ENCODE results near the gene PNLIPRP2. TPM values are rescaled to one million over a fixed set of nuclear protein-coding genes. Genes with fewer than 3 reads are reported as not detected.

Gene PNLIPRP2
- total RNA-seq, 2 experiments from 2014 or later = not detected

- Mint-ChIP-seq H3K4me3 (no peak overlapping the region), H3K27ac (no peak overlapping the region), H3K9me3 (no peaks in the 10 kb centered on the region), H3K36me3 (no peaks in the 10 kb centered on the region), H3K27me3 (peaks cover 21% of the 10 kb centered on the region), H3K4me1 (no peaks in the 10 kb centered on the region)
- DNase-seq (no peak), ATAC-seq (ENCODE audit: low read depth) (no peak)
- POLR2A ChIA-PET = no interaction called here
These were observed 49.3 kb downstream of the PNLIPRP2 start for GRCh38 chr10:116669832-116670644.

- ATAC-seq (ENCODE audit: low read depth) = no peak
- no peaks in the 10 kb centered on the region for H3K36me3 Mint-ChIP-seq
- H3K27me3 Mint-ChIP-seq = peaks cover 21% of the 10 kb centered on the region
- H3K4me1 Mint-ChIP-seq = no peaks in the 10 kb centered on the region
- no peak overlapping the region for H3K27ac Mint-ChIP-seq
- H3K9me3 Mint-ChIP-seq = no peaks in the 10 kb centered on the region
- H3K4me3 Mint-ChIP-seq = no peak overlapping the region
- POLR2A ChIA-PET = no interaction called here
- DNase-seq = no peak
These were observed 50.0 kb downstream of the PNLIPRP2 start for GRCh38 chr10:116670706-116671105.

GRCh38 chr10:116671274-116671926 lies 50.6 kb downstream of the PNLIPRP2 start:
- ATAC-seq (ENCODE audit: low read depth) = no peak

GRCh38 chr10:116672891-116673290 lies 52.1 kb downstream of the PNLIPRP2 start:
- ATAC-seq (ENCODE audit: low read depth) (no peak), DNase-seq (no peak)
- H3K27me3 Mint-ChIP-seq = peaks cover 21% of the 10 kb centered on the region
- POLR2A ChIA-PET = no interaction called here
- H3K27ac Mint-ChIP-seq = no peak overlapping the region
- no peaks in the 10 kb centered on the region for H3K4me1 Mint-ChIP-seq
- no peaks in the 10 kb centered on the region for H3K36me3 Mint-ChIP-seq
- H3K9me3 Mint-ChIP-seq = no peaks in the 10 kb centered on the region
- H3K4me3 Mint-ChIP-seq = no peak overlapping the region

More at GRCh38 chr10:116671274-116671926, 50.6 kb downstream of the PNLIPRP2 start:
- Mint-ChIP-seq H3K36me3 (no peaks in the 10 kb centered on the region), H3K4me3 (no peak overlapping the region), H3K9me3 (no peaks in the 10 kb centered on the region), H3K27me3 (peaks cover 21% of the 10 kb centered on the region), H3K27ac (no peak overlapping the region), H3K4me1 (no peaks in the 10 kb centered on the region)
- POLR2A ChIA-PET = no interaction called here
- DNase-seq = no peak

- H3K27me3 Mint-ChIP-seq = peaks cover 21% of the 10 kb centered on the region
- H3K27ac Mint-ChIP-seq = no peak overlapping the region
- H3K9me3 Mint-ChIP-seq = no peaks in the 10 kb centered on the region
- DNase-seq = no peak
- H3K36me3 Mint-ChIP-seq = no peaks in the 10 kb centered on the region
- POLR2A ChIA-PET = no interaction called here
- no peak overlapping the region for H3K4me3 Mint-ChIP-seq
- H3K4me1 Mint-ChIP-seq = no peaks in the 10 kb centered on the region
- no peak for ATAC-seq (ENCODE audit: low read depth)
These were observed 53.1 kb downstream of the PNLIPRP2 start for GRCh38 chr10:116673866-116674265.

GRCh38 chr10:116674901-116675423 lies 54.2 kb downstream of the PNLIPRP2 start:
- ATAC-seq (ENCODE audit: low read depth) (no peak), DNase-seq (no peak)
- POLR2A ChIA-PET = no interaction called here
- Mint-ChIP-seq H3K36me3 (no peaks in the 10 kb centered on the region), H3K4me1 (no peaks in the 10 kb centered on the region), H3K4me3 (no peak overlapping the region), H3K27me3 (peaks cover 18% of the 10 kb centered on the region), H3K27ac (no peak overlapping the region), H3K9me3 (no peaks in the 10 kb centered on the region)

GRCh38 chr10:116676118-116676517 lies 55.4 kb downstream of the PNLIPRP2 start:
- no peak for ATAC-seq (ENCODE audit: low read depth)
- POLR2A ChIA-PET = no interaction called here
- no peaks in the 10 kb centered on the region for H3K9me3 Mint-ChIP-seq
- no peak overlapping the region for H3K27ac Mint-ChIP-seq
- peaks cover 17% of the 10 kb centered on the region for H3K27me3 Mint-ChIP-seq
- H3K36me3 Mint-ChIP-seq = no peaks in the 10 kb centered on the region
- H3K4me3 Mint-ChIP-seq = no peak overlapping the region
- H3K4me1 Mint-ChIP-seq = no peaks in the 10 kb centered on the region
- DNase-seq = no peak

GRCh38 chr10:116676633-116677032 lies 55.9 kb downstream of the PNLIPRP2 start:
- no peak overlapping the region for H3K4me3 Mint-ChIP-seq
- H3K9me3 Mint-ChIP-seq = no peaks in the 10 kb centered on the region
- H3K27me3 Mint-ChIP-seq = peaks cover 13% of the 10 kb centered on the region
- POLR2A ChIA-PET = no interaction called here
- H3K27ac Mint-ChIP-seq = no peak overlapping the region
- ATAC-seq (ENCODE audit: low read depth) (no peak), DNase-seq (no peak)
- H3K36me3 Mint-ChIP-seq = no peaks in the 10 kb centered on the region
- H3K4me1 Mint-ChIP-seq = no peaks in the 10 kb centered on the region

- Mint-ChIP-seq H3K36me3 (no peaks in the 10 kb centered on the region), H3K27ac (no peak overlapping the region), H3K4me1 (peaks cover 2% of the 10 kb centered on the region), H3K4me3 (no peak overlapping the region), H3K27me3 (peaks cover 2% of the 10 kb centered on the region), H3K9me3 (no peaks in the 10 kb centered on the region)
- no peak for DNase-seq
- ATAC-seq (ENCODE audit: low read depth) = no peak
- POLR2A ChIA-PET = no interaction called here
These were observed 58.6 kb downstream of the PNLIPRP2 start for GRCh38 chr10:116679351-116679750.

GRCh38 chr10:116683166-116683565 lies 62.4 kb downstream of the PNLIPRP2 start:
- peaks cover 2% of the 10 kb centered on the region for H3K4me1 Mint-ChIP-seq
- no peak for DNase-seq
- POLR2A ChIA-PET = no interaction called here
- H3K36me3 Mint-ChIP-seq = no peaks in the 10 kb centered on the region
- no peak overlapping the region for H3K4me3 Mint-ChIP-seq
- H3K9me3 Mint-ChIP-seq = no peaks in the 10 kb centered on the region
- peaks cover 4% of the 10 kb centered on the region for H3K27me3 Mint-ChIP-seq
- ATAC-seq (ENCODE audit: low read depth) = no peak
- H3K27ac Mint-ChIP-seq = no peak overlapping the region

- Mint-ChIP-seq H3K27me3 (peaks cover 9% of the 10 kb centered on the region), H3K27ac (no peak overlapping the region), H3K4me1 (peaks cover 2% of the 10 kb centered on the region), H3K9me3 (no peaks in the 10 kb centered on the region), H3K4me3 (no peak overlapping the region), H3K36me3 (no peaks in the 10 kb centered on the region)
- POLR2A ChIA-PET = no interaction called here
- DNase-seq (no peak), ATAC-seq (ENCODE audit: low read depth) (no peak)
These were observed 63.1 kb downstream of the PNLIPRP2 start for GRCh38 chr10:116683821-116684220.

GRCh38 chr10:116684781-116685180 lies 64.0 kb downstream of the PNLIPRP2 start:
- POLR2A ChIA-PET = no interaction called here
- no peak overlapping the region for H3K4me3 Mint-ChIP-seq
- peaks cover 2% of the 10 kb centered on the region for H3K4me1 Mint-ChIP-seq
- H3K27me3 Mint-ChIP-seq = peaks cover 14% of the 10 kb centered on the region
- no peaks in the 10 kb centered on the region for H3K36me3 Mint-ChIP-seq
- DNase-seq (no peak), ATAC-seq (ENCODE audit: low read depth) (no peak)
- no peaks in the 10 kb centered on the region for H3K9me3 Mint-ChIP-seq
- no peak overlapping the region for H3K27ac Mint-ChIP-seq

GRCh38 chr10:116685807-116686206 lies 65.1 kb downstream of the PNLIPRP2 start:
- no peak overlapping the region for H3K4me3 Mint-ChIP-seq
- H3K36me3 Mint-ChIP-seq = no peaks in the 10 kb centered on the region
- DNase-seq (no peak), ATAC-seq (ENCODE audit: low read depth) (no peak)
- H3K27me3 Mint-ChIP-seq = peaks cover 19% of the 10 kb centered on the region
- no peaks in the 10 kb centered on the region for H3K9me3 Mint-ChIP-seq
- H3K4me1 Mint-ChIP-seq = peaks cover 2% of the 10 kb centered on the region
- no peak overlapping the region for H3K27ac Mint-ChIP-seq
- POLR2A ChIA-PET = no interaction called here

- Mint-ChIP-seq H3K9me3 (no peaks in the 10 kb centered on the region), H3K36me3 (no peaks in the 10 kb centered on the region), H3K27me3 (peaks cover 22% of the 10 kb centered on the region), H3K4me1 (peaks cover 2% of the 10 kb centered on the region), H3K4me3 (no peak overlapping the region), H3K27ac (no peak overlapping the region)
- POLR2A ChIA-PET = no interaction called here
- no peak for DNase-seq
- ATAC-seq (ENCODE audit: low read depth) = no peak
These were observed 65.9 kb downstream of the PNLIPRP2 start for GRCh38 chr10:116686632-116687031.
